Measurements from ENCODE around the gene HSPA9.

- TF ChIP-seq POLR2AphosphoS5 (IDR thresholded peaks at IDR 0.05; ENCODE audit: low read depth, low read length) (peak; percentile 34; the same call in 1 of the 2 replicates), CTCF (IDR thresholded peaks at IDR 0.05) (no peak), TCF7L2 (IDR thresholded peaks at IDR 0.05; ENCODE audit: low read depth, low read length) (no peak)
These were observed 40.9 kb downstream of the HSPA9 start for GRCh38 chr5:138533973-138534941.
